GM06990 (cell line): Measurements from ENCODE around the gene LRRC15.

Experiments
- DNase-seq: peaks from one replicate; pipeline ENCODE4 v3.0.0-alpha.2; 2011; ENCODE audit not compliant: insufficient read length; ENCODE audit errors: extremely low read depth
- H3K27me3 ChIP-seq: replicated peaks from 2 replicates; pipeline ENCODE4 v1.6.0; 2011; ENCODE audit warnings: low read length; ENCODE audit not compliant: control insufficient read depth, insufficient read depth
- H3K36me3 ChIP-seq: 2 replicates; pipeline ENCODE4 v1.5.1; 2011; ENCODE audit warnings: low read length; ENCODE audit not compliant: control insufficient read depth, insufficient read depth
- H3K4me3 ChIP-seq: replicated peaks from 2 replicates; pipeline ENCODE4 v1.5.1; 2011; ENCODE audit warnings: low read depth, mild to moderate bottlenecking, control low read depth, low read length
- CTCF ChIP-seq: IDR thresholded peaks from 2 replicates; pipeline ENCODE4 v1.5.1; 2011; ENCODE audit warnings: low read length, control low read depth, mild to moderate bottlenecking, inconsistent platforms; ENCODE audit not compliant: insufficient read depth, poor library complexity, severe bottlenecking

The LRRC15 gene

GRCh38 chr3:194346035-194346434 lies 23.5 kb downstream of the LRRC15 start:
- no peak for DNase-seq
- H3K36me3 ChIP-seq: no peaks in the 10 kb centered on the region
- peaks cover 1% of the 10 kb centered on the region; the same call in 1 of the 2 replicates for H3K27me3 ChIP-seq
- no peak for TF ChIP-seq CTCF
- H3K4me3 ChIP-seq: no peak overlapping the region

GRCh38 chr3:194344012-194344411 lies 25.5 kb downstream of the LRRC15 start:
- Histone ChIP-seq H3K36me3 (no peaks in the 10 kb centered on the region), H3K27me3 (peaks cover 1% of the 10 kb centered on the region; the same call in 1 of the 2 replicates), H3K4me3 (no peak overlapping the region)
- no peak for DNase-seq
- peak; percentile 98 for TF ChIP-seq CTCF

- no peak overlapping the region for H3K4me3 ChIP-seq
- no peaks in the 10 kb centered on the region for H3K36me3 ChIP-seq
- peaks cover 1% of the 10 kb centered on the region; the same call in 1 of the 2 replicates for H3K27me3 ChIP-seq
- no peak for DNase-seq
- no peak for TF ChIP-seq CTCF
Measured at GRCh38 chr3:194343561-194343893, 26.0 kb downstream of the LRRC15 start.

- DNase-seq: no peak
- Histone ChIP-seq H3K27me3 (peaks cover 1% of the 10 kb centered on the region; the same call in 1 of the 2 replicates), H3K36me3 (no peaks in the 10 kb centered on the region), H3K4me3 (no peak overlapping the region)
- no peak for TF ChIP-seq CTCF
Measured at GRCh38 chr3:194342861-194343560, 26.5 kb downstream of the LRRC15 start.

GRCh38 chr3:194340757-194341400 lies 28.7 kb downstream of the LRRC15 start:
- Histone ChIP-seq H3K36me3 (no peaks in the 10 kb centered on the region), H3K27me3 (peaks cover 3% of the 10 kb centered on the region; the same call in 1 of the 2 replicates), H3K4me3 (no peak overlapping the region)
- DNase-seq: no peak
- TF ChIP-seq CTCF: no peak

- H3K4me3 ChIP-seq: no peak overlapping the region
- peaks cover 3% of the 10 kb centered on the region for H3K27me3 ChIP-seq
- TF ChIP-seq CTCF: no peak
- no peaks in the 10 kb centered on the region for H3K36me3 ChIP-seq
- no peak for DNase-seq
Measured at GRCh38 chr3:194339840-194340239, 29.7 kb downstream of the LRRC15 start.
